IMR-90 (cell line): ENCODE results near the gene PPM1L. TPM values are rescaled to one million over a fixed set of nuclear protein-coding genes. Genes with fewer than 3 reads are reported as not detected.

Source experiments
- ATAC-seq: fragments of 200-7000 bp; cut with Tn5 transposase; 2 replicates; pipeline ENCODE4 v1.9.1; 2020; ENCODE audit warnings: low read depth, mild to moderate bottlenecking, moderate library complexity
- BruUV-seq: library from RNA; stranded (reverse); fragments of 400-500 nt; replicated peaks from 2 replicates; lab custom pipeline; 2021; lab: Mats Ljungman, UMichigan
- CTCF ChIA-PET: fragments of 300-600 bp; formaldehyde crosslinking; extraction: SDS; loops from one replicate; lab custom pipeline; 2021; ENCODE audit warnings: antibody characterized with exemption; lab: Yijun Ruan, JAX
- POLR2A ChIA-PET: fragments of 300-600 bp; sonication (Branson Sonifier 250); formaldehyde crosslinking; loops from one replicate; lab custom pipeline; 2022; ENCODE audit warnings: antibody characterized with exemption; ENCODE audit not compliant: unreplicated experiment; lab: Charles Lee
- DNase-seq: peaks from one replicate; pipeline ENCODE4 v3.0.0; 2013
- H2AFZ ChIP-seq: replicated peaks from 2 replicates; pipeline ENCODE3; 2013; ENCODE audit warnings: low read length, mild to moderate bottlenecking; ENCODE audit not compliant: poor library complexity
- H2AK5ac ChIP-seq: 2 replicates; pipeline ENCODE4 v1.6.1; 2013; ENCODE audit warnings: low read depth, low read length, inconsistent platforms
- H2AK9ac ChIP-seq: replicated peaks from 2 replicates; pipeline ENCODE3; 2013; ENCODE audit warnings: mild to moderate bottlenecking, low read depth, low read length, moderate library complexity; ENCODE audit not compliant: poor library complexity
- H2BK120ac ChIP-seq: 2 replicates; pipeline ENCODE4 v1.6.1; 2013; ENCODE audit warnings: low read depth, low read length, inconsistent platforms
- H2BK15ac ChIP-seq: 3 replicates; pipeline ENCODE4 v1.6.1; 2013; ENCODE audit warnings: low read depth, low read length, inconsistent platforms
- H2BK20ac ChIP-seq: 2 replicates; pipeline ENCODE4 v1.6.1; 2013; ENCODE audit warnings: low read depth, mild to moderate bottlenecking, inconsistent platforms, low read length, moderate library complexity
- H2BK5ac ChIP-seq: 2 replicates; pipeline ENCODE4 v1.6.1; 2013; ENCODE audit warnings: mild to moderate bottlenecking, low read depth, low read length, inconsistent platforms; ENCODE audit not compliant: poor library complexity, severe bottlenecking
- H3K14ac ChIP-seq: replicated peaks from 2 replicates; pipeline ENCODE4 v1.6.1; 2013; ENCODE audit warnings: low read depth, low read length, inconsistent platforms
- H3K18ac ChIP-seq: 2 replicates; pipeline ENCODE4 v1.6.1; 2013; ENCODE audit warnings: low read depth, low read length, control low read depth
- H3K23ac ChIP-seq: 2 replicates; pipeline ENCODE4 v1.6.1; 2013; ENCODE audit warnings: low read depth, low read length, inconsistent platforms
- H3K27ac ChIP-seq: 2 replicates; pipeline ENCODE4 v1.5.1; 2013; ENCODE audit warnings: mild to moderate bottlenecking, control low read depth, low read length; ENCODE audit not compliant: insufficient read depth
- H3K27me3 ChIP-seq: 2 replicates; pipeline ENCODE4 v1.6.1; 2013; ENCODE audit warnings: low read length; ENCODE audit not compliant: control insufficient read depth, insufficient read depth
- H3K36me3 ChIP-seq: 2 replicates; pipeline ENCODE4 v1.6.1; 2013; ENCODE audit warnings: low read length, mixed read lengths; ENCODE audit not compliant: control insufficient read depth, insufficient read depth
- H3K4ac ChIP-seq: 2 replicates; pipeline ENCODE4 v1.6.1; 2013; ENCODE audit warnings: low read depth, low read length, inconsistent platforms
- H3K4me1 ChIP-seq: 2 replicates; pipeline ENCODE4 v1.6.1; 2013; ENCODE audit warnings: low read length, mixed read lengths; ENCODE audit not compliant: control insufficient read depth, insufficient read depth
- H3K4me2 ChIP-seq: 2 replicates; pipeline ENCODE4 v1.6.1; 2013; ENCODE audit warnings: low read depth, mild to moderate bottlenecking, control low read depth, low read length, moderate library complexity
- H3K4me3 ChIP-seq: 2 replicates; pipeline ENCODE4 v1.5.1; 2013; ENCODE audit warnings: low read depth, mild to moderate bottlenecking, control low read depth, low read length, moderate library complexity; ENCODE audit not compliant: insufficient read depth
- H3K56ac ChIP-seq: 2 replicates; pipeline ENCODE4 v1.6.1; 2013; ENCODE audit warnings: low read length, inconsistent platforms; ENCODE audit not compliant: insufficient read depth; ENCODE audit errors: extremely low read depth
- H3K79me1 ChIP-seq, 2 experiments: 2 replicates each; pipeline ENCODE4 v1.6.1; 2013; ENCODE audit warnings: low read length in 2 of 2, inconsistent platforms in 1 of 2, low read depth in 1 of 2
- H3K9ac ChIP-seq: 2 replicates; pipeline ENCODE4 v1.6.1; 2013; ENCODE audit warnings: low read depth, low read length, control low read depth
- H3K9me1 ChIP-seq: 2 replicates; pipeline ENCODE4 v1.6.1; 2013; ENCODE audit warnings: low read length, inconsistent platforms; ENCODE audit not compliant: insufficient read depth
- H3K9me3 ChIP-seq: 2 replicates; pipeline ENCODE4 v1.6.1; 2013; ENCODE audit warnings: low read length; ENCODE audit not compliant: control insufficient read depth, insufficient read depth
- H4K20me1 ChIP-seq: 2 replicates; pipeline ENCODE4 v1.6.1; 2013; ENCODE audit warnings: low read length, inconsistent platforms; ENCODE audit not compliant: insufficient read depth
- H4K5ac ChIP-seq: 2 replicates; pipeline ENCODE4 v1.6.1; 2013; ENCODE audit warnings: mild to moderate bottlenecking, low read depth, low read length, control low read depth
- H4K8ac ChIP-seq, 2 experiments: 2 replicates each; pipeline ENCODE4 v1.6.1; 2013; ENCODE audit warnings: low read depth in 2 of 2, low read length in 2 of 2, control low read depth in 1 of 2, inconsistent platforms in 1 of 2
- H4K91ac ChIP-seq: 2 replicates; pipeline ENCODE4 v1.6.1; 2013; ENCODE audit warnings: low read depth, low read length, inconsistent platforms; ENCODE audit not compliant: insufficient read depth
- BHLHE40 ChIP-seq: fragments of 150-350 bp; IDR thresholded peaks from 2 replicates; pipeline ENCODE4 v1.6.1; 2016; ENCODE audit warnings: mild to moderate bottlenecking, low read depth, low read length
- CEBPB ChIP-seq: IDR thresholded peaks from 2 replicates; pipeline ENCODE4 v1.6.1; 2012; ENCODE audit warnings: low read depth, low read length, improper control_type of control experiment
- FOS ChIP-seq: fragments of 150-350 bp; IDR thresholded peaks from 2 replicates; pipeline ENCODE4 v1.6.1; 2016; ENCODE audit warnings: low read depth, low read length
- MAFK ChIP-seq: IDR thresholded peaks from 2 replicates; pipeline ENCODE4 v1.6.1; 2012; ENCODE audit warnings: low read depth, low read length, improper control_type of control experiment
- MAZ ChIP-seq: IDR thresholded peaks from 2 replicates; pipeline ENCODE4 v1.6.1; 2012; ENCODE audit warnings: low read depth, mild to moderate bottlenecking, low read length, improper control_type of control experiment, moderate library complexity, borderline replicate concordance
- MXI1 ChIP-seq: IDR thresholded peaks from 2 replicates; pipeline ENCODE4 v1.6.1; 2012; ENCODE audit warnings: low read depth, mild to moderate bottlenecking, low read length, moderate library complexity, borderline replicate concordance
- NFE2L2 ChIP-seq: fragments of 150-350 bp; IDR thresholded peaks from 2 replicates; pipeline ENCODE4 v1.6.1; 2016; ENCODE audit warnings: low read depth, mild to moderate bottlenecking, low read length
- POLR2A ChIP-seq: IDR thresholded peaks from 2 replicates; pipeline ENCODE4 v1.6.1; 2012; ENCODE audit warnings: mild to moderate bottlenecking, low read depth, low read length
- RAD21 ChIP-seq: IDR thresholded peaks from 2 replicates; pipeline ENCODE4 v1.6.1; 2012; ENCODE audit warnings: low read length, improper control_type of control experiment
- RCOR1 ChIP-seq: IDR thresholded peaks from 2 replicates; pipeline ENCODE4 v1.6.1; 2012; ENCODE audit warnings: mild to moderate bottlenecking, low read length, improper control_type of control experiment; ENCODE audit not compliant: insufficient replicate concordance
- SMC3 ChIP-seq: fragments of 150-350 bp; IDR thresholded peaks from 2 replicates; pipeline ENCODE4 v1.6.1; 2016; ENCODE audit warnings: low read depth, mild to moderate bottlenecking, antibody characterized with exemption, low read length, moderate library complexity
- whole genome bisulfite sequencing, 2 experiments: methylation state at CpG; one replicate each; pipeline versions ENCODE4 v1.1.5 to v1.1.7; 2013; ENCODE audit warnings: missing lambda C conversion rate in 2 of 2; ENCODE audit not compliant: insufficient read length in 1 of 2; ENCODE audit errors: extremely low coverage in 2 of 2; 5-methylcytosine and 5-hydroxymethylcytosine counted together
- dilution Hi-C: fragments of 300-500 bp; cut with HindIII; formaldehyde crosslinking; loops from one replicate; pipeline ENCODE4 v1.14.3; 2018; ENCODE audit warnings: low sequenced_read_pairs; ENCODE audit not compliant: unreplicated experiment
- in situ Hi-C: fragments of 300-500 bp; cut with MboI; formaldehyde crosslinking; loops from 3 replicates; pipeline ENCODE4 v1.14.3; 2019; ENCODE audit warnings: low sequenced_read_pairs, inconsistent platforms, mixed read lengths
- intact Hi-C: fragments of 100-400 bp; cut with micrococcal nuclease; formaldehyde crosslinking; loops from 2 replicates; pipeline ENCODE4 v1.10.0; 2022
- polyA plus RNA-seq, 3 experiments: library from polyadenylated mRNA; depleted of rRNA; stranded (reverse); fragments of >200 nt; gene quantifications; 2 replicates each; pipeline ENCODE4 v1.2.3, GENCODE V29; 2012; ENCODE audit warnings: low replicate concordance in 1 of 3
- total RNA-seq: library from RNA; depleted of rRNA; stranded (reverse); fragments of >200 nt; gene quantifications from 2 replicates; pipeline ENCODE4 v1.2.3, GENCODE V29; 2012
- TF ChIP-seq, protein P1 (sequence below): fragments of 150-350 bp; IDR thresholded peaks from 2 replicates; pipeline ENCODE4 v1.6.1; 2016; ENCODE audit warnings: low read depth, mild to moderate bottlenecking, low read length, moderate library complexity, borderline replicate concordance
- TF ChIP-seq, protein P2 (sequence below): conservative IDR thresholded peaks from 2 replicates; pipeline ENCODE4 v1.5.1; 2012; ENCODE audit warnings: mild to moderate bottlenecking, low read depth, low read length, improper control_type of control experiment
- TF ChIP-seq, protein P3 (sequence below): fragments of 150-350 bp; IDR thresholded peaks from 2 replicates; pipeline ENCODE4 v1.6.1; 2017; ENCODE audit warnings: mild to moderate bottlenecking, antibody characterized with exemption, low read length, low read depth

PPM1L gene
- total and polyA plus RNA-seq, 2 of the 4 experiments (the other 2 are of a cell fraction) = 0.14 to 0.18 TPM

DNA sequence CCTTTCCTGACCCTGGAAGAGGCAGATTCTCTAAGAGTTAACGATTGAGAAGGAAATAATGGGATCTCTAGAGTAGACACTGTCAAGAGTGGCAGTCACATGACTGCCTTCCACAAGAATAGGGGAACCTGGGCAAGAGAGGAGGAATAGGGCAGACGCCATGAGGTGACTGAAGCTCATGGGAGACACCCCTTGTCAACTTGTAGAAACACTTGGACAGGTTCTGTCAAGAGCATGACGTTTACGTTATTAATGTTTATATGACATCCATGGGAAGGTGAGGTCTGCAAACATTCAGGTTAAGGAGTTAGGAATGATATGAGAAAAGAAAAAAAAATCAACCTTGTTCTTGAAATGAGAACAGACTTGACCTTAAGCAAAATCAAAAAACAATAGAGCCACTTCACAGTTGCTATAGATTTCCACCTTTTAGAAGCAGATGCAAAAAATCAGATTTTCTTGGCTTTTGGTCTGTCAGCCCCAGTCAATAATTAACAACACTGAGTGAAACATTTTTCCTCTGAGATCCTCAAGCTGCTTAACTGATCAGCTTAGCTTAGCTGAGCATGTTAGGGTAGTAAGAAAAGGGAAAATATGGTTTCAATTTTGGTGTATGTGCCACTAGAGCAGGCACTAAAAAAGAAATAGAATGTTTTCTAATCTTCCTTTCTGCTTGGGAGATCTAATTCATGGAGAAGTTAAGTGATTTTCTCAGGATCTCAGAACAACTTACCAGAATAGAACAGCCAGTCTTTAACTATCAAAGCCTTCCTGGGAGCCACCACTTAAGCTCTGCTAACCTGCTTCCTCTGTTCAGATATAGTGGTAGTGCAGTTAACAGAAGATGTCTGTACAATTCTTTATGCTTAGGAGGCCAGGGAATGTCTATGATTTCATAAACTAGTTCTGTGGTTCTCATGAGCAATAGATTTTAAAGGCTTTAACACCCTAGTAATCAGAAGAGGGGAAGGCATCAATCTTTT lies 232.2 kb downstream of the PPM1L start:
- no peak overlapping the region for H3K4me2 ChIP-seq
- no peak overlapping the region for H2AK5ac ChIP-seq
- H4K5ac ChIP-seq = no peak overlapping the region
- in situ Hi-C loops (no loop called here), dilution Hi-C loops (no loop called here), intact Hi-C loops (no loop called here)
- H2AFZ ChIP-seq = no peak overlapping the region
- H3K27ac ChIP-seq = no peak overlapping the region
- H3K79me1 ChIP-seq = no peaks in the 10 kb centered on the region
- no peaks in the 10 kb centered on the region for H3K27me3 ChIP-seq
- WGBS, 2 experiments = 20% methylated on average over 1 of the region's 4 CpGs; no CpG with 5 or more reads in 1 of the 2 experiments
- no peak overlapping the region for H3K56ac ChIP-seq
- no peak overlapping the region for H2BK5ac ChIP-seq
- no TSS peak for BruUV-seq
- no peaks in the 10 kb centered on the region for H3K9me1 ChIP-seq
- H2BK120ac ChIP-seq = no peak overlapping the region
- POLR2A ChIA-PET = interaction anchor here (0.6 kb wide), 1 partner anchor 481 kb away, joined by 3 read pairs; no protein-coding TSS in a partner anchor
- no peaks in the 10 kb centered on the region for H3K4me1 ChIP-seq
- H3K18ac ChIP-seq = no peak overlapping the region
- no peak overlapping the region for H3K4me3 ChIP-seq
- no peak for ATAC-seq
- CTCF ChIA-PET = no interaction called here
- no peak overlapping the region for H3K14ac ChIP-seq
- no peak overlapping the region for H3K23ac ChIP-seq
- H3K36me3 ChIP-seq = no peaks in the 10 kb centered on the region
- no peak overlapping the region for H4K8ac ChIP-seq
- no peak for DNase-seq
- H3K9ac ChIP-seq = no peak overlapping the region
- H3K4ac ChIP-seq = no peak overlapping the region
- H2BK20ac ChIP-seq = no peak overlapping the region
- H4K91ac ChIP-seq = no peak overlapping the region
- H2AK9ac ChIP-seq = no peak overlapping the region
- peaks cover 2% of the 10 kb centered on the region; the same call in 1 of the 2 replicates for H3K9me3 ChIP-seq
- no peaks in the 10 kb centered on the region for H4K20me1 ChIP-seq
- H2BK15ac ChIP-seq = no peak overlapping the region
- TF ChIP-seq POLR2A (no peak), FOS (no peak), MAFK (no peak), MXI1 (no peak), NFE2L2 (no peak), BHLHE40 (no peak), RCOR1 (no peak), MAZ (no peak), RAD21 (no peak), SMC3 (no peak), CEBPB (no peak)
- TF ChIP-seq, protein P1, sequence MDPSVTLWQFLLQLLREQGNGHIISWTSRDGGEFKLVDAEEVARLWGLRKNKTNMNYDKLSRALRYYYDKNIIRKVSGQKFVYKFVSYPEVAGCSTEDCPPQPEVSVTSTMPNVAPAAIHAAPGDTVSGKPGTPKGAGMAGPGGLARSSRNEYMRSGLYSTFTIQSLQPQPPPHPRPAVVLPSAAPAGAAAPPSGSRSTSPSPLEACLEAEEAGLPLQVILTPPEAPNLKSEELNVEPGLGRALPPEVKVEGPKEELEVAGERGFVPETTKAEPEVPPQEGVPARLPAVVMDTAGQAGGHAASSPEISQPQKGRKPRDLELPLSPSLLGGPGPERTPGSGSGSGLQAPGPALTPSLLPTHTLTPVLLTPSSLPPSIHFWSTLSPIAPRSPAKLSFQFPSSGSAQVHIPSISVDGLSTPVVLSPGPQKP = no peak
- TF ChIP-seq, protein P2, sequence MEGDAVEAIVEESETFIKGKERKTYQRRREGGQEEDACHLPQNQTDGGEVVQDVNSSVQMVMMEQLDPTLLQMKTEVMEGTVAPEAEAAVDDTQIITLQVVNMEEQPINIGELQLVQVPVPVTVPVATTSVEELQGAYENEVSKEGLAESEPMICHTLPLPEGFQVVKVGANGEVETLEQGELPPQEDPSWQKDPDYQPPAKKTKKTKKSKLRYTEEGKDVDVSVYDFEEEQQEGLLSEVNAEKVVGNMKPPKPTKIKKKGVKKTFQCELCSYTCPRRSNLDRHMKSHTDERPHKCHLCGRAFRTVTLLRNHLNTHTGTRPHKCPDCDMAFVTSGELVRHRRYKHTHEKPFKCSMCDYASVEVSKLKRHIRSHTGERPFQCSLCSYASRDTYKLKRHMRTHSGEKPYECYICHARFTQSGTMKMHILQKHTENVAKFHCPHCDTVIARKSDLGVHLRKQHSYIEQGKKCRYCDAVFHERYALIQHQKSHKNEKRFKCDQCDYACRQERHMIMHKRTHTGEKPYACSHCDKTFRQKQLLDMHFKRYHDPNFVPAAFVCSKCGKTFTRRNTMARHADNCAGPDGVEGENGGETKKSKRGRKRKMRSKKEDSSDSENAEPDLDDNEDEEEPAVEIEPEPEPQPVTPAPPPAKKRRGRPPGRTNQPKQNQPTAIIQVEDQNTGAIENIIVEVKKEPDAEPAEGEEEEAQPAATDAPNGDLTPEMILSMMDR = no peak
- TF ChIP-seq, protein P3, sequence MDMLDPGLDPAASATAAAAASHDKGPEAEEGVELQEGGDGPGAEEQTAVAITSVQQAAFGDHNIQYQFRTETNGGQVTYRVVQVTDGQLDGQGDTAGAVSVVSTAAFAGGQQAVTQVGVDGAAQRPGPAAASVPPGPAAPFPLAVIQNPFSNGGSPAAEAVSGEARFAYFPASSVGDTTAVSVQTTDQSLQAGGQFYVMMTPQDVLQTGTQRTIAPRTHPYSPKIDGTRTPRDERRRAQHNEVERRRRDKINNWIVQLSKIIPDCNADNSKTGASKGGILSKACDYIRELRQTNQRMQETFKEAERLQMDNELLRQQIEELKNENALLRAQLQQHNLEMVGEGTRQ = no peak
